Measurements from ENCODE around the gene RAD54L2.
A peak's percentile ranks its signal among the peaks of the same experiment; 100 is the strongest.
"Not testable (repeated sequence)": the region's sequence is repeated elsewhere in the genome, so short reads cannot be mapped to it uniquely, and the experiment has no call there.

RAD54L2 gene

GRCh38 chr3:51538459-51539290 is at the start of gene RAD54L2:
TSS of gene RAD54L2 (plus strand) at chr3:51538719. CDS start at chr3:51590421, 51,702 bp downstream.
- peak; percentile 68 for DNase-seq

- peak; percentile 94 for DNase-seq
These were observed 39.4 kb upstream of the RAD54L2 start for GRCh38 chr3:51498876-51499738.

GRCh38 chr3:51500632-51501131 is 37.8 kb upstream of the RAD54L2 start:
- DNase-seq: no peak

GRCh38 chr3:51501833-51502561 is 36.5 kb upstream of the RAD54L2 start:
- DNase-seq: peak; percentile 38

- DNase-seq: no peak
These were observed 36.0 kb upstream of the RAD54L2 start for GRCh38 chr3:51502562-51502910.

GRCh38 chr3:51503007-51503406 is 35.5 kb upstream of the RAD54L2 start:
- DNase-seq: no peak

GRCh38 chr3:51508255-51508654 is 30.3 kb upstream of the RAD54L2 start:
- DNase-seq: no peak

GRCh38 chr3:51510996-51511395 is 27.5 kb upstream of the RAD54L2 start:
- DNase-seq: no peak

GRCh38 chr3:51514210-51514609 is 24.3 kb upstream of the RAD54L2 start:
- no peak for DNase-seq

- DNase-seq: no peak
These were observed 18.7 kb upstream of the RAD54L2 start for GRCh38 chr3:51519848-51520247.

- DNase-seq: not testable (repeated sequence)
These were observed 17.4 kb upstream of the RAD54L2 start for GRCh38 chr3:51520906-51521730.

- no peak for DNase-seq
These were observed 16.1 kb upstream of the RAD54L2 start for GRCh38 chr3:51522273-51522962.

- DNase-seq: not testable (repeated sequence)
These were observed 13.6 kb upstream of the RAD54L2 start for GRCh38 chr3:51524874-51525273.

- no peak for DNase-seq
These were observed 8.0 kb upstream of the RAD54L2 start for GRCh38 chr3:51530485-51530884.

GRCh38 chr3:51535146-51536019 is 3.1 kb upstream of the RAD54L2 start:
- no peak for DNase-seq

- not testable (repeated sequence) for DNase-seq
These were observed 888 bp upstream of the RAD54L2 start for GRCh38 chr3:51537631-51538030.

GRCh38 chr3:51538115-51538458 is 432 bp upstream of the RAD54L2 start:
- peak; percentile 21 for DNase-seq

GRCh38 chr3:51539291-51539941 is 897 bp downstream of the RAD54L2 start:
- peak; percentile 10 for DNase-seq

GRCh38 chr3:51542596-51542995 is 4.1 kb downstream of the RAD54L2 start:
- DNase-seq: not testable (repeated sequence)
